Adrenal gland (tissue), 12 donors: ENCODE measurements around the gene UVRAG. TPM values are rescaled to one million over a fixed set of nuclear protein-coding genes. Genes with fewer than 3 reads are reported as not detected.
"Not testable (repeated sequence)": the region's sequence is repeated elsewhere in the genome, so short reads cannot be mapped to it uniquely, and the experiment has no call there.

ENCODE experiments used
- DNase-seq, 7 donors: peaks; one replicate each; pipeline ENCODE4 v3.0.0-alpha.2; 2019 to 2020
- H3K27ac ChIP-seq, 5 donors: fragments of 200-600 bp; sonication (generic) in 4 of 5; 1 replicate in 3 of 5; 2 replicates in 2 of 5; pipeline versions ENCODE4 v1.5.1 to v1.8.0; 2016 to 2020; ENCODE audit warnings: mild to moderate bottlenecking in 1 of 5
- H3K27me3 ChIP-seq: fragments of 200-600 bp; 2 replicates; pipeline ENCODE4 v1.8.0; 2021
- H3K36me3 ChIP-seq, 2 donors: fragments of 200-600 bp; replicated peaks in 1 of 2; 1 replicate in 1 of 2; 2 replicates in 1 of 2; pipeline versions ENCODE4 v1.5.1 to v1.8.0; 2018 to 2022
- H3K4me1 ChIP-seq, 2 donors: fragments of 200-600 bp; replicated peaks in 1 of 2; 1 replicate in 1 of 2; 2 replicates in 1 of 2; pipeline versions ENCODE4 v1.5.1 to v1.8.0; 2018 to 2021
- H3K4me3 ChIP-seq, 4 donors: fragments of 200-600 bp; sonication (generic) in 3 of 4; one replicate each; pipeline ENCODE4 v1.5.1; 2016 to 2018
- H3K9me3 ChIP-seq, 3 donors: fragments of 200-600 bp; sonication (generic) in 1 of 3; replicated peaks in 1 of 3; 1 replicate in 2 of 3; 2 replicates in 1 of 3; pipeline versions ENCODE4 v1.5.1 to v1.8.0; 2016 to 2021
- POLR2A ChIP-seq, 2 donors: fragments of 450-650 bp; IDR thresholded peaks; one replicate each; pipeline ENCODE4 v1.6.1; 2017; ENCODE audit warnings: antibody characterized with exemption in 2 of 2, mild to moderate bottlenecking in 2 of 2, moderate library complexity in 1 of 2
- WGBS, 4 donors: extraction: QIAGEN DNeasy Blood & Tissue Kit in 2 of 4; methylation state at CpG; one replicate each; pipeline versions ENCODE4 v1.1.5 to v1.1.7; 2013 to 2017; 5-methylcytosine and 5-hydroxymethylcytosine counted together
- intact Hi-C, 2 donors: fragments of 100-400 bp; cut with DNase I; formaldehyde crosslinking; loops; one replicate each; pipeline versions ENCODE4 v1.14.1 to v1.15.0; 2022 to 2023
- polyA plus RNA-seq, 3 donors: library from polyadenylated mRNA; stranded (reverse); fragments of 200-250 nt in 2 of 3; fragments of 350-450 nt in 1 of 3; fragmentation: Illumina TruSeq in 1 of 3; extraction: RNeasy Lipid Tissue Mini Kit (QIAGEN cat#74804) in 1 of 3; gene quantifications; one replicate each; pipeline ENCODE4 v1.2.3, GENCODE V29; 2013 to 2014
- total RNA-seq, 9 donors: library from RNA; depleted of rRNA in 4 of 9; stranded (reverse); fragments of >200 nt in 4 of 9; fragments of 120-200 nt in 1 of 9; fragmentation: NEBNext Ultra II Directional in 1 of 9; extraction: Animal tissue kit (Norgen Biotek cat#: 25700) in 1 of 9; gene quantifications; one replicate each; pipeline versions ENCODE4 v1.1.0 to v1.2.4, GENCODE V29; 2013 to 2023
- TF ChIP-seq, protein P1 (sequence below), 6 experiments: fragments of 450-650 bp in 4 of 6; fragments of 200-600 bp in 2 of 6; sonication (generic) in 1 of 6; IDR thresholded peaks; 1 replicate in 5 of 6; 2 replicates in 1 of 6; pipeline versions ENCODE4 v1.5.1 to v1.8.0; 2016 to 2021; ENCODE audit warnings: antibody characterized with exemption in 6 of 6, mild to moderate bottlenecking in 2 of 6, moderate library complexity in 1 of 6
- donor health status: healthy with polysubstance abuse.
- donor health status: Bipolar disorder and iron deficiency.
- donor health status: DM: yes; HTN: yes; CAD: no.
- donor health status: DM: no; HTN: no; CAD: no.
- donor health status: DM: no; HTN: no; CAD: no.
- donor health status: DM: yes; HTN: yes; CAD: no.

UVRAG gene
- total and polyA plus RNA-seq, 12 donors, result 10.9 to 61.4 (median 28.5) TPM

DNA sequence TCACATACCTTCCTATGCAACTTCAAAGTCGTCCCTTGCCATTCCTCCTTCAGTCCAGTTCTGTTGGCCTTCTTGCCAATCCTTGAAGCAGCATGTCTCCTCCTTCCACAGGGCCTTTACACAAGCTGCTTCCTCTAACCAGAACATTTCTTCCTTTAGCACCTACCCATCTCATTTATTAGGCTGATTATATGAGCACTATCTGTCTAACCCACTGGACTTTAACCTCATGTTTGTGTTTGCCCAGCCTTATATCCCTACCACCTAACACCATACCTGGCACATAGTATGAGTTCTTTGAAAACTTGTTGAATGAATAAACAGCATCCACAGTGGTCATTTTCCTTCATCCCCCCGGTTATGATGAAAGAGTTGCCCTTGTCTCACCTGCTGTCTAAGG is 236.9 kb downstream of the UVRAG start:
- H3K9me3 ChIP-seq, result no peaks in the 10 kb centered on the region
- intact Hi-C loops, result no loop called here
- no peaks in the 10 kb centered on the region for H3K27me3 ChIP-seq
- no peak overlapping the region for H3K4me3 ChIP-seq
- WGBS, 4 donors, result 96 to 98% (median 97%) methylated on average over 2 of the region's 2 CpGs
- no peaks in the 10 kb centered on the region for H3K4me1 ChIP-seq
- H3K36me3 ChIP-seq, result no peaks in the 10 kb centered on the region
- DNase-seq, result no peak
- no peak overlapping the region for H3K27ac ChIP-seq
- no peak for TF ChIP-seq POLR2A (IDR thresholded peaks at IDR 0.05)
- TF ChIP-seq, protein P1, sequence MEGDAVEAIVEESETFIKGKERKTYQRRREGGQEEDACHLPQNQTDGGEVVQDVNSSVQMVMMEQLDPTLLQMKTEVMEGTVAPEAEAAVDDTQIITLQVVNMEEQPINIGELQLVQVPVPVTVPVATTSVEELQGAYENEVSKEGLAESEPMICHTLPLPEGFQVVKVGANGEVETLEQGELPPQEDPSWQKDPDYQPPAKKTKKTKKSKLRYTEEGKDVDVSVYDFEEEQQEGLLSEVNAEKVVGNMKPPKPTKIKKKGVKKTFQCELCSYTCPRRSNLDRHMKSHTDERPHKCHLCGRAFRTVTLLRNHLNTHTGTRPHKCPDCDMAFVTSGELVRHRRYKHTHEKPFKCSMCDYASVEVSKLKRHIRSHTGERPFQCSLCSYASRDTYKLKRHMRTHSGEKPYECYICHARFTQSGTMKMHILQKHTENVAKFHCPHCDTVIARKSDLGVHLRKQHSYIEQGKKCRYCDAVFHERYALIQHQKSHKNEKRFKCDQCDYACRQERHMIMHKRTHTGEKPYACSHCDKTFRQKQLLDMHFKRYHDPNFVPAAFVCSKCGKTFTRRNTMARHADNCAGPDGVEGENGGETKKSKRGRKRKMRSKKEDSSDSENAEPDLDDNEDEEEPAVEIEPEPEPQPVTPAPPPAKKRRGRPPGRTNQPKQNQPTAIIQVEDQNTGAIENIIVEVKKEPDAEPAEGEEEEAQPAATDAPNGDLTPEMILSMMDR (IDR thresholded peaks at IDR 0.05), result no peak

DNA sequence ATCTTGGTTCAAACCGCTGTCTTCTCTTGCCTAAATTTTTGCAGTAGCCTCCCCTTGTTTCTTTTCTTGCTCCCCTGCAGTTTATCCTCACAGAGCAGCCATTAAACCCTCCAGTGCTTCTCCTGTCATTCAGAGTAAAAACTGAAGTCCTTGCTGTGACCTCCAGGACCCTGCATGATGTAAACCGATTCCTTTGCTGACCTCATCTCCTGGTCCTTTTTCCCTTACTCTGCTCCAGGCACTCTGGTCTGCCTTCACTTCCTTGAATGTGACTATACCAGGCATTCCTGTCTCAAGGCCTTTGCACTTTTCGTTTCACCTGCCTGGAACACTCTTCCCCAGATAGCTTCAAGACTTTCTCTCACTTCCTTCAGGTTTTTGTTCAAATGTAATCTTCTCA is 239.3 kb downstream of the UVRAG start:
- WGBS, 4 donors, result 92 to 97% (median 93%) methylated on average over 3 of the region's 3 CpGs
- Histone ChIP-seq H3K9me3 (no peaks in the 10 kb centered on the region), H3K27me3 (no peaks in the 10 kb centered on the region), H3K27ac (no peak overlapping the region), H3K36me3 (no peaks in the 10 kb centered on the region), H3K4me1 (no peaks in the 10 kb centered on the region), H3K4me3 (no peak overlapping the region)
- intact Hi-C loops, result no loop called here
- DNase-seq, result no peak
- TF ChIP-seq, protein P1 (IDR thresholded peaks at IDR 0.05), result no peak
- no peak for TF ChIP-seq POLR2A (IDR thresholded peaks at IDR 0.05)

DNA sequence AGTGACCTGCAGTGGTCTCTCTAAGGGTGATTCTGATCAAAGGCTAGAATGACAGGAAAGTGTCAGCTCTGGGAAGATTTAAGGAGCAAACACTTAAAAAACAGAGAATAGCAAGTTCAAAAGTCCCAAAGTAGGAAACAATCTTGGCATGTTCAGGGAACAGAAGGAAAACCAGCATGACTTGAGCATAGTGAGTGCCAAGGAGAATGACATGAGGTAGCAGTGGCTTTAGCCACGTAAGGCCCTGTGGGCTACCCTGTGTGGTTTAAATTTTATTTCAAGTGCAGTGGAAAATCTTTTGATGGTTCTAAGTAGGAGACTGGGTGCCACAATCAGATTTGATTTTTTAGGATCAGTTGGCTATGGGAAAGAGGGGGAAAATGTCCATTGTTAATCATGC is 241.9 kb downstream of the UVRAG start:
- DNase-seq, result no peak
- H3K27me3 ChIP-seq, result no peaks in the 10 kb centered on the region
- no peak overlapping the region for H3K4me3 ChIP-seq
- TF ChIP-seq, protein P1 (IDR thresholded peaks at IDR 0.05), result no peak
- TF ChIP-seq POLR2A (IDR thresholded peaks at IDR 0.05), result no peak
- H3K9me3 ChIP-seq, result no peaks in the 10 kb centered on the region
- WGBS, 4 donors, result 82 to 94% (median 91%) methylated on average over 1 of the region's 1 CpG
- no peaks in the 10 kb centered on the region for H3K36me3 ChIP-seq
- no peaks in the 10 kb centered on the region for H3K4me1 ChIP-seq
- H3K27ac ChIP-seq, result no peak overlapping the region
- intact Hi-C loops, result no loop called here

DNA sequence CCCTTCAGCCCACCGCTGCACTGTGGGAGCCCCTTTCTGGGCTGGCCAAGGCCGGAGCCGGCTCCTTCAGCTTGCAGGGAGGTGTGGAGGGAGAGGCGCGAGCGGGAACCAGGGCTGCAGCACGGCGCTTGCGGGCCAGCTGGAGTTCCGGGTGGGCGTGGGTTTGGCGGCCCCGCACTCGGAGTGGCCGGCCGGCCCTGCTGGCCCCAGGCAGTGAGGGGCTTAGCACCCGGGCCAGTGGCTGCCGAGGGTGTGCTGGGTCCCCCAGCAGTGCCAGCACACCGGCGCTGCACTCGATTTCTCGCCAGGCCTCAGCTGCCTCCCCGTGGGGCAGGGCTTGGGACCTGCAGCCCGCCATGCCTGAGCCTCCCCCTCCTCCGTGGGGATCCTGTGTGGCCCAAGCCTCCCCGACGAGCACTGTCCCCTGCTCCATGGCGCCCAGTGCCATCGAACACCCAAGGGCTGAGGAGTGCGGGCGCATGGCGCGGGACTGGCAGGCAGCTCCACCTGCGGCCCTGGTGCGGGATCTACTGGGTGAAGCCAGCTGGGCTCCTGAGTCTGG is 245.5 kb downstream of the UVRAG start:
- intact Hi-C loops, DNase-seq: not testable (repeated sequence)
- WGBS, 4 donors, result 97 to 100% (median 99%) methylated on average over 1 to 35 of the region's 35 CpGs

DNA sequence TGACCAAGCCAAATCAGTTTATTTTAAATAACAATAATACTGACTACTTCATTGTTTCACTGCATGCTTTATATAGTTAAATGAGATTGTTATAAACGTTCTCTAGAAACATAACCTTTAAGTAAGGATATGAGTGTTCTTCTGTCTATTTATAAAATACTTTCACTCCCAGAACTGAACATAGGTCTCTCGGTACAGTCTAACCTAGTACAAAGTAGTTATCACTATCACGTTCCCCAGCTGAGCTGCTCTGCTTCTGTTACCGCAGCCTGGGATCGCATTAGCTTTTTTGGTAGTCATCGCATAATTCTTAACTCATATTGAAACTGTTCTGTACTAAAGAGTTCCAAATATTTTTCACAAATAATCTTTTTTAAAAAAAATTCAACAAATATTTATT is 247.7 kb downstream of the UVRAG start:
- Histone ChIP-seq H3K4me1 (no peaks in the 10 kb centered on the region), H3K27ac (no peak overlapping the region), H3K4me3 (no peak overlapping the region), H3K36me3 (peaks cover 0 to 11% of the 10 kb centered on the region in 2 donors), H3K27me3 (no peaks in the 10 kb centered on the region), H3K9me3 (no peaks in the 10 kb centered on the region)
- WGBS, 4 donors, result 91 to 95% (median 92%) methylated on average over 6 of the region's 6 CpGs
- intact Hi-C loops, result no loop called here
- TF ChIP-seq, protein P1 (IDR thresholded peaks at IDR 0.05), result no peak
- TF ChIP-seq POLR2A (IDR thresholded peaks at IDR 0.05), result no peak
- no peak for DNase-seq

More for the DNA sequence above, 245.5 kb downstream of the UVRAG start:
- not testable (repeated sequence) for H3K27ac ChIP-seq, H3K9me3 ChIP-seq, H3K36me3 ChIP-seq, H3K27me3 ChIP-seq, H3K4me1 ChIP-seq, H3K4me3 ChIP-seq
